Measurements from ENCODE around the gene NTRK2. TPM values are rescaled to one million over a fixed set of nuclear protein-coding genes. Genes with fewer than 3 reads are reported as not detected.

Gene NTRK2
- total and polyA plus RNA-seq, 10 of the 15 experiments (the other 5 are each of a cell fraction or from before 2014, with no cell fraction given): 0.42 to 4.6 (median 0.65) TPM

DNA sequence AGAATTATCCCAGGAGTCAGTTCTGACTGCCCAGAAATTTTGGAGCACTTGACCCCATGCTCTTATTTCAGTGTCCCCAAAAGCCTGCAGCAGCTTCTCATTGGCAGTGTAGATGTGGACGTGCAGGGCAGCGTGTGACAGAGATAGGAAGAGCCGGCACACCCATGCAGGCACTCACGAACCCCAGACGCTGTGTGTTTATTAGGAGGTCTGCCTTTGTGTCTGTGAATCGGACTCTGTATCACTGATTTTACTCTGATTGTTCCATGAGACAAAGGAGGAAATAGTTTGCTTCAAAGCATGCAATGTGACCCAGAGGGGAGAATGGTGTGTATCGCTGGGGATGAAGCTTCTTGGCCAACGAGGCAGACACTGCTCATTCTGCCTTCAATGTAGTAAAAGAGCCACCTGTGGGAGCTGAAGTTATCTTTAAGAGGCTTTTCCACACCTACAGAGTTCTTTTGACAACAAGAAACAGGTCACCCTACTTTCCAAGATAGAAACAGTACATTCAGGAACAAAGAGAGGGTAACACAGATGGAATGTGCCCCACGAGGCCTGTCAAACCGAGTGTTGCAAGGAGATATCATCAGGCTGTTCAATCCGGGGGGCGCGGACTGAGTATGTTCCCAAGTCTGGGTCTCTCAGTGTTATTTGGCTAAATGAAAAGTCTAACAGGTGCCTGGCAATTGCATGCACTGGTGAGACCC, 224.0 kb downstream of the NTRK2 start (continued):
- TF ChIP-seq, protein P1, sequence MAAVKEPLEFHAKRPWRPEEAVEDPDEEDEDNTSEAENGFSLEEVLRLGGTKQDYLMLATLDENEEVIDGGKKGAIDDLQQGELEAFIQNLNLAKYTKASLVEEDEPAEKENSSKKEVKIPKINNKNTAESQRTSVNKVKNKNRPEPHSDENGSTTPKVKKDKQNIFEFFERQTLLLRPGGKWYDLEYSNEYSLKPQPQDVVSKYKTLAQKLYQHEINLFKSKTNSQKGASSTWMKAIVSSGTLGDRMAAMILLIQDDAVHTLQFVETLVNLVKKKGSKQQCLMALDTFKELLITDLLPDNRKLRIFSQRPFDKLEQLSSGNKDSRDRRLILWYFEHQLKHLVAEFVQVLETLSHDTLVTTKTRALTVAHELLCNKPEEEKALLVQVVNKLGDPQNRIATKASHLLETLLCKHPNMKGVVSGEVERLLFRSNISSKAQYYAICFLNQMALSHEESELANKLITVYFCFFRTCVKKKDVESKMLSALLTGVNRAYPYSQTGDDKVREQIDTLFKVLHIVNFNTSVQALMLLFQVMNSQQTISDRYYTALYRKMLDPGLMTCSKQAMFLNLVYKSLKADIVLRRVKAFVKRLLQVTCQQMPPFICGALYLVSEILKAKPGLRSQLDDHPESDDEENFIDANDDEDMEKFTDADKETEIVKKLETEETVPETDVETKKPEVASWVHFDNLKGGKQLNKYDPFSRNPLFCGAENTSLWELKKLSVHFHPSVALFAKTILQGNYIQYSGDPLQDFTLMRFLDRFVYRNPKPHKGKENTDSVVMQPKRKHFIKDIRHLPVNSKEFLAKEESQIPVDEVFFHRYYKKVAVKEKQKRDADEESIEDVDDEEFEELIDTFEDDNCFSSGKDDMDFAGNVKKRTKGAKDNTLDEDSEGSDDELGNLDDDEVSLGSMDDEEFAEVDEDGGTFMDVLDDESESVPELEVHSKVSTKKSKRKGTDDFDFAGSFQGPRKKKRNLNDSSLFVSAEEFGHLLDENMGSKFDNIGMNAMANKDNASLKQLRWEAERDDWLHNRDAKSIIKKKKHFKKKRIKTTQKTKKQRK (IDR thresholded peaks at IDR 0.05; ENCODE audit: low read depth, low read length): no peak
- TF ChIP-seq POU2F2 (IDR thresholded peaks at IDR 0.05; ENCODE audit: borderline replicate concordance, low read depth, low read length): no peak
- no peak for TF ChIP-seq ZBTB11 (CRISPR knock-in tag; IDR thresholded peaks at IDR 0.05)
- no peak for TF ChIP-seq EGR1 (IDR thresholded peaks at IDR 0.05; ENCODE audit: borderline replicate concordance in 1 of 2, low read depth in 2 of 2, low read length in 2 of 2)
- TF ChIP-seq SIN3A (IDR thresholded peaks at IDR 0.05; ENCODE audit: low read depth, low read length): no peak
- TF ChIP-seq BHLHE40 (IDR thresholded peaks at IDR 0.05; ENCODE audit: borderline replicate concordance in 1 of 2, low read depth in 2 of 2, low read length in 1 of 2): no peak
